ENCODE measurements around the gene ZNF846.
A peak's percentile ranks its signal among the peaks of the same experiment; 100 is the strongest.

DNA sequence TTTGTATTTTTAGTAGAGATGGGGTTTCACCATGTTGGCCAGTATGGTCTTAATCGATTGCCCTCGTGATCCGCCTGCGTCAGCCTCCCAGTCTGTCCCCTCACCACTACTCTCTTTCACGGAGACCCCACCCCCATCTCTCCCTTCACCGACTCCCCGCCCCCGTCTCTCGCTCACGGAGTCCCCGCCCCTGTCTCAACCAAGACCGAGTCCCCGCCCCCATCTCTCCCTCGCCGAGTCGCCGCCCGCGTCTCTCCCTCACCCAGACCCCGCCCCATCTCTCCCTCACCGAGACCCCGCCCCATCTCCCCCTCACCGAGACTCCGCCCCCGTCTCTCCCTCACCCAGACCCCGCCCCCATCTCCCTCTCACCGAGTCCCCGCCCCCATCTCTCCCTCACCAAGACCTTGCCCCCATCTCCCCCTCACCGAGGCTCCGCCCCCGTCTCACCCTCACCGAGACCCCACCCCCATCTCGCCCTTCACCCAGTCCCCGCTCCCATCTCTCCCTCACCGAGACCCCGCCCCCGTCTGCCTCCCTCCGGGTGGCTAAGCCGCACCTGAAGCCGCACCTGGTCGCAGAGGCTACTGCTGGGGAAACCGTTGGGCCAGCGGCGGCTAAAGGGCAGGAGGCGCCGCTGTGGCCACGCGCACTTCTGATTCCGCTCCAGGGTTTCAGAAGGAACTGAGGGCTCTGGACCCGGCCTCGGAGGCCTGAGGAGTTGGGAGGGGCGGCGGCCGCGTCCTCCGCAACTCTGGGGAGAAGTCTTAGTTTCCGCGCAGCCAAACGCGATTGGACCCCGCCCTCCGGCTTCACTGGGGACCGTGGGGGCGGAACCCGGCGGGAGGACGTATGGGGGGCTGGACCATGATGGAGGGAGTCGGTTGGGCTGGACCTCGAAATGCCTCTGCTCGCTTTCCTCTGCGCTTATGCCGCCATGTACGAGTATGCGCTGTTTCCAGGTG lies 17.1 kb upstream of the ZNF846 start:
- TF ChIP-seq EZH2phosphoT487 (IDR thresholded peaks at IDR 0.05; ENCODE audit: unreplicated experiment), result no peak
- TF ChIP-seq, protein P1, sequence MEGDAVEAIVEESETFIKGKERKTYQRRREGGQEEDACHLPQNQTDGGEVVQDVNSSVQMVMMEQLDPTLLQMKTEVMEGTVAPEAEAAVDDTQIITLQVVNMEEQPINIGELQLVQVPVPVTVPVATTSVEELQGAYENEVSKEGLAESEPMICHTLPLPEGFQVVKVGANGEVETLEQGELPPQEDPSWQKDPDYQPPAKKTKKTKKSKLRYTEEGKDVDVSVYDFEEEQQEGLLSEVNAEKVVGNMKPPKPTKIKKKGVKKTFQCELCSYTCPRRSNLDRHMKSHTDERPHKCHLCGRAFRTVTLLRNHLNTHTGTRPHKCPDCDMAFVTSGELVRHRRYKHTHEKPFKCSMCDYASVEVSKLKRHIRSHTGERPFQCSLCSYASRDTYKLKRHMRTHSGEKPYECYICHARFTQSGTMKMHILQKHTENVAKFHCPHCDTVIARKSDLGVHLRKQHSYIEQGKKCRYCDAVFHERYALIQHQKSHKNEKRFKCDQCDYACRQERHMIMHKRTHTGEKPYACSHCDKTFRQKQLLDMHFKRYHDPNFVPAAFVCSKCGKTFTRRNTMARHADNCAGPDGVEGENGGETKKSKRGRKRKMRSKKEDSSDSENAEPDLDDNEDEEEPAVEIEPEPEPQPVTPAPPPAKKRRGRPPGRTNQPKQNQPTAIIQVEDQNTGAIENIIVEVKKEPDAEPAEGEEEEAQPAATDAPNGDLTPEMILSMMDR (conservative IDR thresholded peaks at IDR 0.05; ENCODE audit: low read depth in 2 of 2), result no peak
- TF ChIP-seq NANOG (IDR thresholded peaks at IDR 0.05; ENCODE audit: borderline replicate concordance), result no peak
- TF ChIP-seq, protein P2, sequence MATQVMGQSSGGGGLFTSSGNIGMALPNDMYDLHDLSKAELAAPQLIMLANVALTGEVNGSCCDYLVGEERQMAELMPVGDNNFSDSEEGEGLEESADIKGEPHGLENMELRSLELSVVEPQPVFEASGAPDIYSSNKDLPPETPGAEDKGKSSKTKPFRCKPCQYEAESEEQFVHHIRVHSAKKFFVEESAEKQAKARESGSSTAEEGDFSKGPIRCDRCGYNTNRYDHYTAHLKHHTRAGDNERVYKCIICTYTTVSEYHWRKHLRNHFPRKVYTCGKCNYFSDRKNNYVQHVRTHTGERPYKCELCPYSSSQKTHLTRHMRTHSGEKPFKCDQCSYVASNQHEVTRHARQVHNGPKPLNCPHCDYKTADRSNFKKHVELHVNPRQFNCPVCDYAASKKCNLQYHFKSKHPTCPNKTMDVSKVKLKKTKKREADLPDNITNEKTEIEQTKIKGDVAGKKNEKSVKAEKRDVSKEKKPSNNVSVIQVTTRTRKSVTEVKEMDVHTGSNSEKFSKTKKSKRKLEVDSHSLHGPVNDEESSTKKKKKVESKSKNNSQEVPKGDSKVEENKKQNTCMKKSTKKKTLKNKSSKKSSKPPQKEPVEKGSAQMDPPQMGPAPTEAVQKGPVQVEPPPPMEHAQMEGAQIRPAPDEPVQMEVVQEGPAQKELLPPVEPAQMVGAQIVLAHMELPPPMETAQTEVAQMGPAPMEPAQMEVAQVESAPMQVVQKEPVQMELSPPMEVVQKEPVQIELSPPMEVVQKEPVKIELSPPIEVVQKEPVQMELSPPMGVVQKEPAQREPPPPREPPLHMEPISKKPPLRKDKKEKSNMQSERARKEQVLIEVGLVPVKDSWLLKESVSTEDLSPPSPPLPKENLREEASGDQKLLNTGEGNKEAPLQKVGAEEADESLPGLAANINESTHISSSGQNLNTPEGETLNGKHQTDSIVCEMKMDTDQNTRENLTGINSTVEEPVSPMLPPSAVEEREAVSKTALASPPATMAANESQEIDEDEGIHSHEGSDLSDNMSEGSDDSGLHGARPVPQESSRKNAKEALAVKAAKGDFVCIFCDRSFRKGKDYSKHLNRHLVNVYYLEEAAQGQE (IDR thresholded peaks at IDR 0.05; ENCODE audit: unreplicated experiment), result no peak
- TF ChIP-seq EZH2 (IDR thresholded peaks at IDR 0.05; ENCODE audit: low read depth, unreplicated experiment), result no peak
- no peak for TF ChIP-seq JUNB (IDR thresholded peaks at IDR 0.05; ENCODE audit: unreplicated experiment)
- TF ChIP-seq POLR2AphosphoS5 (IDR thresholded peaks at IDR 0.05; ENCODE audit: low read depth), result peak; percentile 88
- peak; percentile 43 for TF ChIP-seq CREB1 (CRISPR knock-in tag; IDR thresholded peaks at IDR 0.05; ENCODE audit: low read depth)
- TF ChIP-seq STAT1 (IDR thresholded peaks at IDR 0.05; ENCODE audit: unreplicated experiment), result no peak
